Caco-2 (cell line): Measurements from ENCODE around the gene PDE9A. TPM values are rescaled to one million over a fixed set of nuclear protein-coding genes. Genes with fewer than 3 reads are reported as not detected.
A peak's percentile ranks its signal among the peaks of the same experiment; 100 is the strongest.

ENCODE experiments used
- BruUV-seq: library from RNA; stranded (reverse); fragments of 400-500 nt; replicated peaks from 2 replicates; lab custom pipeline; 2021; lab: Mats Ljungman, UMichigan
- CTCF ChIA-PET: fragments of 300-600 bp; sonication (Branson Sonifier 250); formaldehyde crosslinking; loops from one replicate; lab custom pipeline; 2022; ENCODE audit warnings: antibody characterized with exemption; lab: Charles Lee
- POLR2A ChIA-PET: fragments of 300-600 bp; sonication (Branson Sonifier 250); formaldehyde crosslinking; loops from one replicate; lab custom pipeline; 2022; ENCODE audit warnings: antibody characterized with exemption; lab: Charles Lee
- DNase-seq, 2 experiments: peaks; one replicate each; pipeline versions ENCODE4 v3.0.0 to v3.0.0-alpha.2; 2020 to 2022
- H3K27me3 ChIP-seq: replicated peaks from 2 replicates; pipeline ENCODE4 v1.6.0; 2011; ENCODE audit warnings: low read length; ENCODE audit not compliant: control insufficient read depth, insufficient read depth
- H3K36me3 ChIP-seq: 2 replicates; pipeline ENCODE4 v1.5.1; 2011; ENCODE audit warnings: low read length; ENCODE audit not compliant: control insufficient read depth, insufficient read depth
- H3K4me1 ChIP-seq: fragments of 250-450 bp; sonication (Bioruptor Pico); 2 replicates; pipeline ENCODE4 v1.5.1; 2020; ENCODE audit warnings: mild to moderate bottlenecking
- H3K4me3 ChIP-seq: 2 replicates; pipeline ENCODE4 v1.5.1; 2011; ENCODE audit warnings: low read depth, mild to moderate bottlenecking, control low read depth, low read length
- H3K9me3 ChIP-seq: fragments of 250-450 bp; sonication (Bioruptor Pico); 2 replicates; pipeline ENCODE4 v1.5.1; 2020; ENCODE audit warnings: mild to moderate bottlenecking, moderate library complexity
- H3K27ac Mint-ChIP-seq: one replicate; pipeline ENCODE4 v1.8.0; 2022; ENCODE audit warnings: mixed read lengths; ENCODE audit not compliant: unreplicated experiment
- H3K27me3 Mint-ChIP-seq: one replicate; pipeline ENCODE4 v1.8.0; 2022; ENCODE audit warnings: mixed read lengths; ENCODE audit not compliant: insufficient read depth, unreplicated experiment
- H3K36me3 Mint-ChIP-seq: one replicate; pipeline ENCODE4 v1.8.0; 2022; ENCODE audit warnings: mild to moderate bottlenecking, mixed read lengths; ENCODE audit not compliant: insufficient read depth, unreplicated experiment
- H3K4me1 Mint-ChIP-seq: one replicate; pipeline ENCODE4 v1.8.0; 2022; ENCODE audit warnings: low read depth, mixed read lengths; ENCODE audit not compliant: unreplicated experiment
- H3K4me3 Mint-ChIP-seq: one replicate; pipeline ENCODE4 v1.8.0; 2022; ENCODE audit warnings: mild to moderate bottlenecking, moderate library complexity, mixed read lengths; ENCODE audit not compliant: unreplicated experiment
- H3K9me3 Mint-ChIP-seq: one replicate; pipeline ENCODE4 v1.8.0; 2022; ENCODE audit warnings: mixed read lengths; ENCODE audit not compliant: unreplicated experiment
- CTCF ChIP-seq, 2 experiments: fragments of 200-600 bp in 1 of 2; IDR thresholded peaks; 1 replicate in 1 of 2; 2 replicates in 1 of 2; pipeline versions ENCODE4 v1.5.1 to v1.8.0; 2011 to 2022; ENCODE audit warnings: antibody characterized with exemption in 1 of 2, control low read depth in 1 of 2, inconsistent platforms in 1 of 2, low read depth in 1 of 2, low read length in 1 of 2, mild to moderate bottlenecking in 1 of 2, moderate library complexity in 1 of 2; ENCODE audit not compliant: insufficient read depth in 1 of 2, severe bottlenecking in 1 of 2, unreplicated experiment in 1 of 2
- intact Hi-C: fragments of 100-400 bp; cut with micrococcal nuclease; formaldehyde crosslinking; loops from one replicate; pipeline ENCODE4 v1.10.0; 2022; ENCODE audit not compliant: unreplicated experiment
- total RNA-seq: library from RNA; stranded (reverse); gene quantifications from 2 replicates; pipeline ENCODE4 v1.2.3, GENCODE V29; 2022

PDE9A gene
- total RNA-seq, 1 experiment from 2014 or later: 9.7 TPM

- H3K27me3 Mint-ChIP-seq: no peaks in the 10 kb centered on the region
- Histone ChIP-seq H3K36me3 (no peaks in the 10 kb centered on the region; the same call in 1 of the 2 replicates), H3K4me3 (no peak overlapping the region), H3K9me3 (no peaks in the 10 kb centered on the region), H3K4me1 (peaks cover 11% of the 10 kb centered on the region), H3K27me3 (no peaks in the 10 kb centered on the region)
- no peaks in the 10 kb centered on the region for H3K9me3 Mint-ChIP-seq
- H3K27ac Mint-ChIP-seq: peak overlapping the region; percentile 46
- no peaks in the 10 kb centered on the region for H3K36me3 Mint-ChIP-seq
- peaks cover 11% of the 10 kb centered on the region for H3K4me1 Mint-ChIP-seq
- no peak for TF ChIP-seq CTCF (IDR thresholded peaks at IDR 0.05; ENCODE audit: insufficient read depth in 1 of 2, low read depth in 1 of 2, low read length in 1 of 2, severe bottlenecking in 1 of 2, unreplicated experiment in 1 of 2)
- no peak for DNase-seq
- ChIA-PET CTCF (no interaction called here), POLR2A (no interaction called here)
- BruUV-seq: no TSS peak
- intact Hi-C loops: no loop called here
- no peak overlapping the region for H3K4me3 Mint-ChIP-seq
Observed at GRCh38 chr21:42739061-42739931, 85.9 kb downstream of the PDE9A start.

- no peak for DNase-seq
- POLR2A ChIA-PET: no interaction called here
- no peaks in the 10 kb centered on the region; the same call in 1 of the 2 replicates for H3K36me3 ChIP-seq
- CTCF ChIA-PET: no interaction called here
- H3K4me1 ChIP-seq: 0 out of 2 replicates have a peak, but pooled peaks cover 6% of the 10 kb centered on the region
- H3K27me3 ChIP-seq: no peaks in the 10 kb centered on the region
- no peaks in the 10 kb centered on the region for H3K27me3 Mint-ChIP-seq
- intact Hi-C loops: no loop called here
- H3K36me3 Mint-ChIP-seq: no peaks in the 10 kb centered on the region
- H3K4me3 ChIP-seq: no peak overlapping the region
- TF ChIP-seq CTCF (IDR thresholded peaks at IDR 0.05; ENCODE audit: insufficient read depth in 1 of 2, low read depth in 1 of 2, low read length in 1 of 2, severe bottlenecking in 1 of 2, unreplicated experiment in 1 of 2): no peak
- no peaks in the 10 kb centered on the region for H3K9me3 ChIP-seq
- H3K4me3 Mint-ChIP-seq: no peak overlapping the region
- no TSS peak for BruUV-seq
- H3K27ac Mint-ChIP-seq: no peak overlapping the region
- H3K9me3 Mint-ChIP-seq: no peaks in the 10 kb centered on the region
- peaks cover 6% of the 10 kb centered on the region for H3K4me1 Mint-ChIP-seq
Observed at GRCh38 chr21:42740405-42740909, 87.0 kb downstream of the PDE9A start.

GRCh38 chr21:42741066-42741465, 87.6 kb downstream of the PDE9A start:
- no peaks in the 10 kb centered on the region for H3K9me3 ChIP-seq
- no peaks in the 10 kb centered on the region; the same call in 1 of the 2 replicates for H3K36me3 ChIP-seq
- Mint-ChIP-seq H3K36me3 (no peaks in the 10 kb centered on the region), H3K4me3 (no peak overlapping the region), H3K4me1 (peaks cover 6% of the 10 kb centered on the region), H3K27ac (no peak overlapping the region), H3K27me3 (no peaks in the 10 kb centered on the region), H3K9me3 (no peaks in the 10 kb centered on the region)
- H3K27me3 ChIP-seq: no peaks in the 10 kb centered on the region
- POLR2A ChIA-PET: no interaction called here
- no peak for DNase-seq
- BruUV-seq: no TSS peak
- CTCF ChIA-PET: no interaction called here
- H3K4me3 ChIP-seq: no peak overlapping the region
- intact Hi-C loops: no loop called here
- 0 out of 2 replicates have a peak, but pooled peaks cover 6% of the 10 kb centered on the region for H3K4me1 ChIP-seq
- no peak for TF ChIP-seq CTCF (IDR thresholded peaks at IDR 0.05; ENCODE audit: insufficient read depth in 1 of 2, low read depth in 1 of 2, low read length in 1 of 2, severe bottlenecking in 1 of 2, unreplicated experiment in 1 of 2)
